Left lung (tissue), 8 donors: ENCODE results near the gene UBE2B. TPM values are rescaled to one million over a fixed set of nuclear protein-coding genes. Genes with fewer than 3 reads are reported as not detected.

Experiments used
- polyA plus RNA-seq, 6 donors: library from polyadenylated mRNA; unstranded; fragments of 120-200 nt; gene quantifications; one replicate each; pipeline ENCODE4 v1.2.1, GENCODE V29; 2013; ENCODE audit not compliant: insufficient read length in 6 of 6
- total RNA-seq, 2 donors: library from RNA; stranded (reverse); fragmentation: NEBNext Ultra II Directional; extraction: Animal tissue kit (Norgen Biotek cat#: 25700); gene quantifications; one replicate each; pipeline ENCODE4 v1.2.1, GENCODE V29; 2021
- donor health status: DM: no; HTN: yes; CAD: no.
- donor health status: DM: no; HTN: no; CAD: no.

Gene UBE2B
- total and polyA plus RNA-seq, 8 donors, result 95.9 to 143 (median 124) TPM

Other genes starting within 250 kb of the UBE2B start
- gene SKP1, start 194.6 kb upstream of the UBE2B start, total RNA-seq, result 100 to 1,000 TPM; 259 to 298 TPM
- gene SKP1, start 194.6 kb upstream of the UBE2B start, polyA plus RNA-seq, result 100 to 1,000 TPM; 520 to 584 (median 569) TPM
- 100 to 1,000 TPM; 109 to 121 TPM for gene PPP2CA, start 145.5 kb upstream of the UBE2B start, total RNA-seq
- gene PPP2CA, start 145.5 kb upstream of the UBE2B start, polyA plus RNA-seq, result 100 to 1,000 TPM; 123 to 153 (median 143) TPM
- gene CDKL3, start 4.4 kb upstream of the UBE2B start, total RNA-seq, result 1 to 10 TPM; 2.4 to 2.9 TPM
- 1 to 10 TPM; 4.5 to 5.8 (median 5.6) TPM for gene CDKL3, start 4.4 kb upstream of the UBE2B start, polyA plus RNA-seq
- 10 to 100 TPM; 15.5 to 16.0 TPM for gene CDKN2AIPNL, start 40.3 kb downstream of the UBE2B start, total RNA-seq
- 10 to 100 TPM; 24.9 to 30.8 (median 27.7) TPM for gene CDKN2AIPNL, start 40.3 kb downstream of the UBE2B start, polyA plus RNA-seq
- gene JADE2, start 154.1 kb downstream of the UBE2B start, total RNA-seq, result 10 to 100 TPM; 36.8 to 51.1 TPM
- gene JADE2, start 154.1 kb downstream of the UBE2B start, polyA plus RNA-seq, result 10 to 100 TPM; 13.5 to 21.5 (median 16.3) TPM